T-helper 2 cell treated with Interferon-gamma antibody and Interleukin-4, amounts not matched to agents 5 μg/mL and 100 μg/mL, for 36 hours (primary cell): Measurements from ENCODE around the gene STX7.

ENCODE experiments used
- DNase-seq: peaks from one replicate; pipeline ENCODE4 v3.0.0; 2021; ENCODE audit warnings: low spot score
- H3K27ac Mint-ChIP-seq: one replicate; pipeline ENCODE4 v1.8.0; 2021; ENCODE audit warnings: mild to moderate bottlenecking, mixed read lengths
- H3K27me3 Mint-ChIP-seq: one replicate; pipeline ENCODE4 v1.8.0; 2021; ENCODE audit warnings: low read depth, mixed read lengths
- H3K36me3 Mint-ChIP-seq: one replicate; pipeline ENCODE4 v1.8.0; 2021; ENCODE audit warnings: low read depth, mixed read lengths
- H3K4me1 Mint-ChIP-seq: one replicate; pipeline ENCODE4 v1.8.0; 2021; ENCODE audit warnings: low read depth, mixed read lengths
- H3K4me3 Mint-ChIP-seq: one replicate; pipeline ENCODE4 v1.8.0; 2022; ENCODE audit warnings: mild to moderate bottlenecking, moderate library complexity, mixed read lengths
- H3K9me3 Mint-ChIP-seq: one replicate; pipeline ENCODE4 v1.8.0; 2021; ENCODE audit warnings: mixed read lengths

STX7 gene

GRCh38 chr6:132445201-132445951 is 67.5 kb downstream of the STX7 start:
- Mint-ChIP-seq H3K4me1 (no peaks in the 10 kb centered on the region), H3K27me3 (no peaks in the 10 kb centered on the region), H3K27ac (no peak overlapping the region), H3K36me3 (peaks cover 2% of the 10 kb centered on the region), H3K4me3 (no peak overlapping the region), H3K9me3 (peaks cover 3% of the 10 kb centered on the region)
- DNase-seq = no peak

DNA sequence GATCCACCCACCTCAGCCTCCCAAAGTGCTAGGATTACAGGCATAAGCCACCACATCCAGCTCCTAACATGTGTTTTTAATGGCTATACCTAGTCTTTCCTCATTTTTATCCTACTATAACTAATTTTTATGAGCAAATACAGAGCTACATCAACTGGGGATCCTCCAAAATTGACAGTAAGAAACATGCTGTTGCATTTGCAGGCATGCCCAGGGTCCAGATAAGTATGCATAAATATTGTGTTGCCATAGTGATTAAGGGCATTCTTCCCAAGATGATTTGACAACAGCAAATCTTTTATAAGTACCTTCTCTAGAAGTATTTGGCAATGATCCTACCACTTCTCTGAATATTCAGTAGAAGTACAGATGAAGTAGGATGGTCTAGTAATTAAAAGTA is 69.7 kb downstream of the STX7 start:
- no peak for DNase-seq
- Mint-ChIP-seq H3K9me3 (peaks cover 3% of the 10 kb centered on the region), H3K27me3 (no peaks in the 10 kb centered on the region), H3K4me3 (no peak overlapping the region), H3K4me1 (no peaks in the 10 kb centered on the region), H3K27ac (no peak overlapping the region), H3K36me3 (no peaks in the 10 kb centered on the region)

- DNase-seq = no peak
- Mint-ChIP-seq H3K27ac (no peak overlapping the region), H3K9me3 (no peaks in the 10 kb centered on the region), H3K36me3 (no peaks in the 10 kb centered on the region), H3K4me3 (no peak overlapping the region), H3K27me3 (peaks cover 6% of the 10 kb centered on the region), H3K4me1 (no peaks in the 10 kb centered on the region)
These were observed 82.8 kb downstream of the STX7 start for GRCh38 chr6:132430110-132430509.

DNA sequence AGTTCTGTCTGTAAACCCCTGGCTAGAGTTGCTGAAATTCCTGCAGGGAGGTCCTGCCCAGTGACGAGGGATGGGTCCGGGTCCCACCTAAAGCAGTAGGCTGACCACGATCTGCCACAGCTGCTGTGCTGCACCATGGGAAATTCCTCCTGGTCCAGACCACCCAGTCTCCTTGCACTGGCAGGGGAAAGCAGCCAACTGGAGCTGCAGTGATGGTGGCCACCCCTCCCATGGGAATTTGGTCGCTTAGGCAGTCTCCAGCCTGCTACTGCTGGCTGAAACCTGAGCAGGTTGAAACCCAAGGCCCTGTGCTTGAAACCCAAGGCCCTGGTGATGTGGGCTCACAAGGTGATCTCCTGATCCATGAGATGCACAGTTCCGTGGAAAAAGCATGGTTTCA is 87.7 kb downstream of the STX7 start:
- no peaks in the 10 kb centered on the region for H3K4me1 Mint-ChIP-seq
- H3K4me3 Mint-ChIP-seq = no peak overlapping the region
- H3K9me3 Mint-ChIP-seq = no peaks in the 10 kb centered on the region
- H3K36me3 Mint-ChIP-seq = no peaks in the 10 kb centered on the region
- no peak overlapping the region for H3K27ac Mint-ChIP-seq
- DNase-seq = no peak
- H3K27me3 Mint-ChIP-seq = peaks cover 6% of the 10 kb centered on the region

GRCh38 chr6:132423839-132424238 is 89.1 kb downstream of the STX7 start:
- H3K9me3 Mint-ChIP-seq = no peaks in the 10 kb centered on the region
- no peaks in the 10 kb centered on the region for H3K36me3 Mint-ChIP-seq
- H3K27me3 Mint-ChIP-seq = peaks cover 5% of the 10 kb centered on the region
- no peak overlapping the region for H3K27ac Mint-ChIP-seq
- no peak overlapping the region for H3K4me3 Mint-ChIP-seq
- no peaks in the 10 kb centered on the region for H3K4me1 Mint-ChIP-seq
- DNase-seq = no peak

- H3K27me3 Mint-ChIP-seq = peaks cover 10% of the 10 kb centered on the region
- no peaks in the 10 kb centered on the region for H3K9me3 Mint-ChIP-seq
- H3K27ac Mint-ChIP-seq = no peak overlapping the region
- no peak for DNase-seq
- H3K36me3 Mint-ChIP-seq = no peaks in the 10 kb centered on the region
- no peaks in the 10 kb centered on the region for H3K4me1 Mint-ChIP-seq
- H3K4me3 Mint-ChIP-seq = no peak overlapping the region
These were observed 94.5 kb downstream of the STX7 start for GRCh38 chr6:132418235-132418965.

GRCh38 chr6:132414761-132415160 is 98.2 kb downstream of the STX7 start:
- H3K4me3 Mint-ChIP-seq = no peak overlapping the region
- DNase-seq = no peak
- H3K4me1 Mint-ChIP-seq = no peaks in the 10 kb centered on the region
- no peak overlapping the region for H3K27ac Mint-ChIP-seq
- H3K27me3 Mint-ChIP-seq = peaks cover 22% of the 10 kb centered on the region
- H3K36me3 Mint-ChIP-seq = no peaks in the 10 kb centered on the region
- H3K9me3 Mint-ChIP-seq = no peaks in the 10 kb centered on the region

DNA sequence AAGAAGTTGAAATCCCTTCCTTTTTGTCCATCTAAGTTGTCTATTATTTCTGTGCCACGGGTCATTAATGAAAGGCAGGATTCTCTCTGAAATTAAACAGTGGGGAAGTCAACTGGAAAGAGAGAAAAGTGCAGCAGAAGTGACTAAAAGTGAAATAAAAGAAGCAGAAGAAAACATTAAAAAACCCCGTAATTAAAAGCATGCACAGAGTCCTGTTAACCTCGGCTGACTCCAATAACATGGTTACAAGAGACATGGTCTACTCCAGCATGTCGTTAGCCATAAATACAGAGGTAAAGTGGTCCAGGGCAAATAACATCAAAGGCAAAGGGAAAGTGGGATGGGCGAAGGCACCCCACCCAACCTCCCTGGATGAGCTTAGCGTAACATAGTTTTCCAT is 98.6 kb downstream of the STX7 start:
- peaks cover 22% of the 10 kb centered on the region for H3K27me3 Mint-ChIP-seq
- H3K4me3 Mint-ChIP-seq = no peak overlapping the region
- no peaks in the 10 kb centered on the region for H3K4me1 Mint-ChIP-seq
- no peak overlapping the region for H3K27ac Mint-ChIP-seq
- H3K36me3 Mint-ChIP-seq = no peaks in the 10 kb centered on the region
- no peak for DNase-seq
- no peaks in the 10 kb centered on the region for H3K9me3 Mint-ChIP-seq

DNA sequence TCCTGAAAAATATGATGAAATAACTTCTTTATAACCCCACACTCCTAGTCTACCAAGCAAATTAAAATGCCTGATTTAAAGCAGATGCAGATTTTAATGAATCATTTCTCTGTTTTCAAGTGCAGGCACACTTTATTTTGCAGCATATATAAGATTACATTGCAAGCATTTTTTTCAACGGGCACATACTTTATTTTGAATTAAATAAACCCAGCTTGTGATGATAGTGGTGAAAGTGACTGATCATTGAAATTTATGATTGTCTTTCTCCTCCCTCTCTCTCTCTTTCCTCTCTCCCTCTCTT is 99.5 kb downstream of the STX7 start:
- no peak overlapping the region for H3K27ac Mint-ChIP-seq
- no peaks in the 10 kb centered on the region for H3K36me3 Mint-ChIP-seq
- H3K4me3 Mint-ChIP-seq = no peak overlapping the region
- no peaks in the 10 kb centered on the region for H3K9me3 Mint-ChIP-seq
- H3K27me3 Mint-ChIP-seq = peaks cover 22% of the 10 kb centered on the region
- no peaks in the 10 kb centered on the region for H3K4me1 Mint-ChIP-seq
- no peak for DNase-seq

GRCh38 chr6:132412656-132413498 is 100.0 kb downstream of the STX7 start:
- H3K27me3 Mint-ChIP-seq = peaks cover 23% of the 10 kb centered on the region
- H3K4me1 Mint-ChIP-seq = no peaks in the 10 kb centered on the region
- H3K4me3 Mint-ChIP-seq = no peak overlapping the region
- DNase-seq = no peak
- no peaks in the 10 kb centered on the region for H3K9me3 Mint-ChIP-seq
- H3K36me3 Mint-ChIP-seq = no peaks in the 10 kb centered on the region
- H3K27ac Mint-ChIP-seq = no peak overlapping the region

DNA sequence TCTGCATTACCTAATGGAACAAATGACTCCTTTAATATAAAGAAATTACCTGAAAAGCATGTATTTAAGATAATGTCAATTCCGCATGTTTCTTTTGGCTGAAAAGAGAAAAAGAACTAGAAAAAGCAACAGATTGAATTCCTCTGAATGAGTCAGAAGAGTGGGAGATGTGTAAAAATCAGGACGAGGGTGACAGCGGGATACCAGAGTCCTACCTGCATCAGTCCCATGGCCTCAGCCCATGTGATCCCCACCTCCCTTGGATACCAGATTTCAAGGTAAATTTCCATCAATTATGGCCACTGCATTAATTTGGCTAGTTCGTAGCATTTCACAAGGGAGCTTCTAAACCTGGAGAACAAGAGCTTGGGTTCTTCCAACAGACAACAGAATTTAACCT is 101.6 kb downstream of the STX7 start:
- Mint-ChIP-seq H3K9me3 (no peaks in the 10 kb centered on the region), H3K27me3 (peaks cover 30% of the 10 kb centered on the region), H3K36me3 (no peaks in the 10 kb centered on the region), H3K4me3 (no peak overlapping the region), H3K4me1 (no peaks in the 10 kb centered on the region), H3K27ac (no peak overlapping the region)
- no peak for DNase-seq

DNA sequence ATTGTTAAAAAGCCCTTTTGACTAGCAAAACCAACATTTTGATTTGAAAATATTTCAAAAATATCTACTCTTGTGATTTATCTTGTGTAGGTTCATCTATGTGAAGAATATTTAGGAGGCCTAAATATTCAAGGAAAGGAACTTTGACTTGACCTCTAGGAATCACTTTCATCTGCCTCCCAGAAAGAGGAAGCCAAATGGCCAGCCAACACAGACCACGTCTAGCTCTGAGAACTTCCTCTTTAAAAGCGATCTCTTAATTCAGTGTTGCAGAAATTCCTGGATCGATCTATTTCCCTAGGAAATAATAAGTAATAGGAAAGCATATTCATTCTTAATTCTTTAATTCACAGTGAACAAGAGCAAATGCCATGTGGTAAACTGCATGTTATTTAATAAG is 102.1 kb downstream of the STX7 start:
- Mint-ChIP-seq H3K27ac (no peak overlapping the region), H3K4me3 (no peak overlapping the region), H3K4me1 (no peaks in the 10 kb centered on the region), H3K27me3 (peaks cover 34% of the 10 kb centered on the region), H3K9me3 (no peaks in the 10 kb centered on the region), H3K36me3 (no peaks in the 10 kb centered on the region)
- DNase-seq = no peak

- no peaks in the 10 kb centered on the region for H3K36me3 Mint-ChIP-seq
- H3K27ac Mint-ChIP-seq = no peak overlapping the region
- H3K9me3 Mint-ChIP-seq = no peaks in the 10 kb centered on the region
- H3K4me1 Mint-ChIP-seq = no peaks in the 10 kb centered on the region
- H3K4me3 Mint-ChIP-seq = no peak overlapping the region
- no peak for DNase-seq
- peaks cover 58% of the 10 kb centered on the region for H3K27me3 Mint-ChIP-seq
These were observed 107.6 kb downstream of the STX7 start for GRCh38 chr6:132405143-132405915.

GRCh38 chr6:132404736-132405135 is 108.2 kb downstream of the STX7 start:
- peaks cover 60% of the 10 kb centered on the region for H3K27me3 Mint-ChIP-seq

More at GRCh38 chr6:132404736-132405135, 108.2 kb downstream of the STX7 start:
- no peak overlapping the region for H3K27ac Mint-ChIP-seq
- no peaks in the 10 kb centered on the region for H3K36me3 Mint-ChIP-seq
- H3K9me3 Mint-ChIP-seq = no peaks in the 10 kb centered on the region
- no peak for DNase-seq
- no peaks in the 10 kb centered on the region for H3K4me1 Mint-ChIP-seq
- no peak overlapping the region for H3K4me3 Mint-ChIP-seq
